HepG2 (cell line): Measurements from ENCODE around the gene MBTPS2. TPM values are rescaled to one million over a fixed set of nuclear protein-coding genes. Genes with fewer than 3 reads are reported as not detected.

Source experiments
- ATF6 ChIP-seq: sonication (generic); formaldehyde crosslinking; conservative IDR thresholded peaks from 2 replicates; pipeline ENCODE4 v1.4.0; 2020; ENCODE audit warnings: missing genetic modification reagents
- FOSL1 ChIP-seq: sonication (generic); formaldehyde crosslinking; IDR thresholded peaks from 2 replicates; pipeline ENCODE4 v1.9.0; 2021; ENCODE audit warnings: missing genetic modification reagents, borderline replicate concordance
- MTA3 ChIP-seq: sonication (generic); formaldehyde crosslinking; IDR thresholded peaks from 2 replicates; pipeline ENCODE4 v1.4.0; 2020; ENCODE audit warnings: missing genetic modification reagents
- NCOA1 ChIP-seq: sonication (generic); formaldehyde crosslinking; IDR thresholded peaks from 2 replicates; pipeline ENCODE4 v1.9.0; 2021; ENCODE audit warnings: missing genetic modification reagents
- PHF5A ChIP-seq: IDR thresholded peaks from one replicate; pipeline ENCODE4 v1.6.1; 2018; ENCODE audit warnings: low read depth, missing genetic modification reagents; ENCODE audit not compliant: unreplicated experiment
- PREB ChIP-seq: sonication (generic); formaldehyde crosslinking; IDR thresholded peaks from 2 replicates; pipeline ENCODE4 v1.4.0; 2020; ENCODE audit warnings: missing genetic modification reagents
- RAD21 ChIP-seq: fragments of 450-650 bp; formaldehyde crosslinking; IDR thresholded peaks from 2 replicates; pipeline ENCODE4 v1.5.0; 2020; ENCODE audit warnings: mild to moderate bottlenecking
- RARG ChIP-seq: sonication (generic); formaldehyde crosslinking; IDR thresholded peaks from 2 replicates; pipeline ENCODE4 v1.4.0; 2020; ENCODE audit warnings: low read depth, mild to moderate bottlenecking, missing genetic modification reagents
- SKIL ChIP-seq: sonication (generic); formaldehyde crosslinking; IDR thresholded peaks from 2 replicates; pipeline ENCODE4 v1.8.0; 2022; ENCODE audit warnings: missing genetic modification reagents, mild to moderate bottlenecking, moderate library complexity, borderline replicate concordance
- SOX13 ChIP-seq, 3 experiments: fragments of 450-650 bp in 1 of 3; sonication (generic) in 1 of 3; formaldehyde crosslinking in 1 of 3; IDR thresholded peaks in 2 of 3; conservative IDR thresholded peaks in 1 of 3; 2 replicates each; pipeline versions ENCODE4 v1.5.0 to v1.6.1; 2016 to 2020; ENCODE audit warnings: antibody characterized with exemption in 1 of 3, mild to moderate bottlenecking in 1 of 3, missing compliant biosample characterization in 1 of 3, missing genetic modification reagents in 1 of 3, moderate library complexity in 1 of 3
- SOX6 ChIP-seq, 2 experiments: fragments of 450-650 bp in 1 of 2; sonication (generic) in 1 of 2; formaldehyde crosslinking in 1 of 2; IDR thresholded peaks; 2 replicates each; pipeline versions ENCODE4 v1.4.0 to v1.6.1; 2017 to 2020; ENCODE audit warnings: antibody characterized with exemption in 1 of 2, mild to moderate bottlenecking in 1 of 2, missing genetic modification reagents in 1 of 2
- TEAD3 ChIP-seq: optimal IDR thresholded peaks from 2 replicates; pipeline ENCODE3; 2016; ENCODE audit warnings: borderline replicate concordance
- ZBTB43 ChIP-seq: sonication (generic); formaldehyde crosslinking; conservative IDR thresholded peaks from 2 replicates; pipeline ENCODE4 v1.4.0; 2020; ENCODE audit warnings: missing genetic modification reagents
- ZNF44 ChIP-seq: sonication (generic); formaldehyde crosslinking; IDR thresholded peaks from 2 replicates; pipeline ENCODE4 v1.5.1; 2020; ENCODE audit warnings: mild to moderate bottlenecking, missing genetic modification reagents
- ZNF503 ChIP-seq: sonication (generic); formaldehyde crosslinking; IDR thresholded peaks from 2 replicates; pipeline ENCODE4 v1.4.0; 2020; ENCODE audit warnings: missing genetic modification reagents
- ZNF770 ChIP-seq: sonication (generic); formaldehyde crosslinking; IDR thresholded peaks from 2 replicates; pipeline ENCODE4 v1.5.0; 2020; ENCODE audit warnings: mild to moderate bottlenecking, missing genetic modification reagents
- ZNF776 ChIP-seq: sonication (generic); formaldehyde crosslinking; IDR thresholded peaks from 2 replicates; pipeline ENCODE4 v1.4.0; 2020; ENCODE audit warnings: mild to moderate bottlenecking, missing genetic modification reagents
- ZNF788 ChIP-seq: sonication (generic); formaldehyde crosslinking; IDR thresholded peaks from 2 replicates; pipeline ENCODE4 v1.5.0; 2020; ENCODE audit warnings: mild to moderate bottlenecking, missing genetic modification reagents, borderline replicate concordance
- ZNF792 ChIP-seq: IDR thresholded peaks from 2 replicates; pipeline ENCODE4 v1.6.1; 2016
- polyA plus RNA-seq, 8 experiments: library from polyadenylated mRNA; depleted of rRNA in 3 of 8; stranded (reverse) in 7 of 8; unstranded in 1 of 8; fragments of >200 nt; fragmentation: Illumina TruSeq in 4 of 8; extraction: Trizol in 4 of 8; gene quantifications; 2 replicates each; pipeline versions ENCODE4 v1.2.1 to v1.2.3, GENCODE V29; 2011 to 2016; ENCODE audit warnings: low read depth in 4 of 8, missing spikeins in 1 of 8, mixed read lengths in 1 of 8; ENCODE audit not compliant: insufficient read depth in 1 of 8
- total RNA-seq, 5 experiments: library from RNA; depleted of rRNA; stranded (reverse); fragments of >200 nt; fragmentation: Illumina TruSeq; extraction: Trizol; gene quantifications; 2 replicates each; pipeline ENCODE4 v1.2.3, GENCODE V29; 2016; ENCODE audit warnings: low read depth in 1 of 5

Gene MBTPS2
- total and polyA plus RNA-seq, 2 of the 13 experiments (the other 11 are each of a cell fraction or from before 2014, with no cell fraction given): 5.7 to 14.4 TPM

- TF ChIP-seq ZNF770 (CRISPR knock-in tag): no peak
- TF ChIP-seq SOX6 (IDR thresholded peaks at IDR 0.05): no peak
- peak; percentile 40; the same call in 1 of the 2 replicates for TF ChIP-seq SOX6 (CRISPR knock-in tag; IDR thresholded peaks at IDR 0.05)
- no peak for TF ChIP-seq ZNF44 (CRISPR knock-in tag)
- TF ChIP-seq TEAD3 (CRISPR knock-in tag): peak; percentile 51
- no peak for TF ChIP-seq RAD21 (CRISPR knock-in tag)
- no peak for TF ChIP-seq SKIL (CRISPR knock-in tag)
- TF ChIP-seq ZNF788 (CRISPR knock-in tag): no peak
- no peak for TF ChIP-seq ZBTB43 (CRISPR knock-in tag)
- no peak for TF ChIP-seq FOSL1 (CRISPR knock-in tag)
- TF ChIP-seq NCOA1: no peak
- no peak for TF ChIP-seq RARG (CRISPR knock-in tag)
- no peak for TF ChIP-seq ZNF792 (CRISPR knock-in tag)
- TF ChIP-seq MTA3 (CRISPR knock-in tag): no peak
- TF ChIP-seq ATF6 (CRISPR knock-in tag): no peak
- no peak for TF ChIP-seq ZNF503
- no peak for TF ChIP-seq PREB (CRISPR knock-in tag)
- no peak for TF ChIP-seq SOX13 (IDR thresholded peaks at IDR 0.05)
- TF ChIP-seq SOX13 (CRISPR knock-in tag; conservative IDR thresholded peaks at IDR 0.05 in 1 of 2, IDR thresholded peaks at IDR 0.05 in 1 of 2): peak in 1 of 2 experiments; percentile 16; a peak in 1 of 4 replicates
- no peak for TF ChIP-seq PHF5A
- TF ChIP-seq ZNF776 (CRISPR knock-in tag): no peak
These were observed 17.5 kb upstream of the MBTPS2 start (continued) for GRCh38 chrX:21821875-21822274.
